ENCODE data around the gene RGS3. TPM values are rescaled to one million over a fixed set of nuclear protein-coding genes. Genes with fewer than 3 reads are reported as not detected.
A peak's percentile ranks its signal among the peaks of the same experiment; 100 is the strongest.

RGS3 gene
- total RNA-seq, 4 donors from 2014 or later = 5.9 to 11.8 (median 9.8) TPM

- TF ChIP-seq CTCF (IDR thresholded peaks at IDR 0.05 in 4 of 5, conservative IDR thresholded peaks at IDR 0.05 in 1 of 5) = no peak
- TF ChIP-seq POLR2A (IDR thresholded peaks at IDR 0.05) = no peak
- H3K36me3 ChIP-seq = no peaks in the 10 kb centered on the region
- no peaks in the 10 kb centered on the region for H3K9me3 ChIP-seq
- ATAC-seq (no peak), DNase-seq (no peak)
- in situ Hi-C loops (cut with MboI; ENCODE audit: low sequenced_read_pairs in 4 of 4) (no loop called here), intact Hi-C loops (cut with DNase I; ENCODE audit: low total_unique reads) (no loop called here)
- H3K4me3 ChIP-seq = peak overlapping the region; percentile 34 to 51 (median 44)
- peaks cover 5 to 7% of the 10 kb centered on the region in 2 donors for H3K4me1 ChIP-seq
- H3K27me3 ChIP-seq = no peaks in the 10 kb centered on the region
- H3K27ac ChIP-seq = peak overlapping the region in 3 of 4 donors; percentile 39 to 66 (median 56)
These were observed 38.3 kb downstream of the RGS3 start for GRCh38 chr9:113501852-113502251.

GRCh38 chr9:113502427-113503034 lies 39.0 kb downstream of the RGS3 start:
- Histone ChIP-seq H3K4me3 (peak overlapping the region in 3 of 4 donors; percentile 4 to 51 (median 49)), H3K36me3 (no peaks in the 10 kb centered on the region), H3K27ac (peak overlapping the region in 3 of 4 donors; percentile 39 to 66 (median 56)), H3K27me3 (no peaks in the 10 kb centered on the region), H3K9me3 (no peaks in the 10 kb centered on the region), H3K4me1 (peaks cover 5 to 7% of the 10 kb centered on the region in 2 donors)
- DNase-seq (no peak), ATAC-seq (no peak)
- in situ Hi-C loops (cut with MboI; ENCODE audit: low sequenced_read_pairs in 4 of 4) (no loop called here), intact Hi-C loops (cut with DNase I; ENCODE audit: low total_unique reads) (no loop called here)
- TF ChIP-seq POLR2A (IDR thresholded peaks at IDR 0.05) (no peak), CTCF (IDR thresholded peaks at IDR 0.05 in 4 of 5, conservative IDR thresholded peaks at IDR 0.05 in 1 of 5) (no peak)

GRCh38 chr9:113503131-113503541 lies 39.6 kb downstream of the RGS3 start:
- in situ Hi-C loops (cut with MboI; ENCODE audit: low sequenced_read_pairs in 4 of 4) = no loop called here
- intact Hi-C loops (cut with DNase I; ENCODE audit: low total_unique reads) = no loop called here
- Histone ChIP-seq H3K27ac (peak overlapping the region in 3 of 4 donors; percentile 39 to 66 (median 57)), H3K9me3 (no peaks in the 10 kb centered on the region), H3K4me3 (peak overlapping the region in 3 of 4 donors; percentile 4 to 51 (median 49)), H3K27me3 (no peaks in the 10 kb centered on the region), H3K36me3 (no peaks in the 10 kb centered on the region), H3K4me1 (peaks cover 6 to 9% of the 10 kb centered on the region in 2 donors)
- ATAC-seq (no peak), DNase-seq (no peak)
- no peak for TF ChIP-seq CTCF (IDR thresholded peaks at IDR 0.05 in 4 of 5, conservative IDR thresholded peaks at IDR 0.05 in 1 of 5)
- no peak for TF ChIP-seq POLR2A (IDR thresholded peaks at IDR 0.05)

- Histone ChIP-seq H3K9me3 (no peaks in the 10 kb centered on the region), H3K4me1 (peaks cover 12 to 15% of the 10 kb centered on the region in 2 donors), H3K27ac (peak overlapping the region in 3 of 4 donors; percentile 39 to 66 (median 57)), H3K27me3 (no peaks in the 10 kb centered on the region), H3K36me3 (no peaks in the 10 kb centered on the region), H3K4me3 (peak overlapping the region; percentile 4 to 51 (median 34))
- intact Hi-C loops (cut with DNase I; ENCODE audit: low total_unique reads) = no loop called here
- TF ChIP-seq CTCF (IDR thresholded peaks at IDR 0.05 in 4 of 5, conservative IDR thresholded peaks at IDR 0.05 in 1 of 5) (no peak), POLR2A (IDR thresholded peaks at IDR 0.05) (no peak)
- no peak for DNase-seq
- in situ Hi-C loops (cut with MboI; ENCODE audit: low sequenced_read_pairs in 4 of 4) = no loop called here
- no peak for ATAC-seq
These were observed 40.2 kb downstream of the RGS3 start for GRCh38 chr9:113503613-113504211.

Data from gastrocnemius medialis (tissue), 4 donors.